Astrocyte (in vitro differentiated cells and primary cell): ENCODE measurements around the gene CTDP1.
"Not testable (repeated sequence)": the region's sequence is repeated elsewhere in the genome, so short reads cannot be mapped to it uniquely, and the experiment has no call there.

Experiments used
- EZH2 ChIP-seq: IDR thresholded peaks from 2 replicates; pipeline ENCODE4 v1.6.1; 2012; ENCODE audit warnings: mild to moderate bottlenecking, low read length, inconsistent platforms; ENCODE audit not compliant: insufficient read depth
- TF ChIP-seq, protein P1 (sequence below): IDR thresholded peaks from 2 replicates; pipeline ENCODE4 v1.5.1; 2011; ENCODE audit warnings: low read depth, mild to moderate bottlenecking, inconsistent platforms, low read length, moderate library complexity; ENCODE audit not compliant: insufficient read depth

DNA sequence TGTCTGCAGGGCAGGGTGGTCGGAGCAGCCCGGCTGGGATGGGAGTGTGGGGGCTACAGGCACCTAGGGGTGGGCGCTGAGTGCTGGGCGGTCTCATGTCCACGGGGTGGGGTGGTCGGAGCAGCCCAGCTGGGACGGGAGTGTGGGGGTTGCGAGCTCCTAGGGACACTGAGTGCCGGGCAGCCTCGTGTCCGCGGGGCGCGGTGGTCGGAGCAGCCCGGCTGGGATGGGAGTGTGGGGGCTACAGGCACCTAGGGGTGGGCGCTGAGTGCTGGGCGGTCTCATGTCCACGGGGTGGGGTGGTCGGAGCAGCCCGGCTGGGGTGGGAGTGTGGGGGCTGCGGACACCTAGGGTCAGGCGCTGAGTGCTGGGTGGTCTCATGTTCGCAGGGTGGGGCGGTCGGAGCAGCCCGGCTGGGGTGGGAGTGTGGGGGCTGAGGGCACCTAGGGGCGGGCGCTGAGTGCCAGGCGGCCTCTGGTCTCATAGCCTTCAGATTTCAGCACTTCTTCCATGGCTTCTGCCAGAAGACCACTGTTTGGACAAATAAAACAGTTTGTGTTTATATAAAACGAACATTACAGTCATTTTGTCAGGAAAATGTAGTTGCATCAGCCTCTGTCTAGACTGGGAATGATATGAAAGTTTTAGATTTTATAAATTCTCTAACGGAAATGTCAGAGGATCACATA is 14.7 kb downstream of the CTDP1 start:
- TF ChIP-seq EZH2, result not testable (repeated sequence)
- TF ChIP-seq, protein P1, sequence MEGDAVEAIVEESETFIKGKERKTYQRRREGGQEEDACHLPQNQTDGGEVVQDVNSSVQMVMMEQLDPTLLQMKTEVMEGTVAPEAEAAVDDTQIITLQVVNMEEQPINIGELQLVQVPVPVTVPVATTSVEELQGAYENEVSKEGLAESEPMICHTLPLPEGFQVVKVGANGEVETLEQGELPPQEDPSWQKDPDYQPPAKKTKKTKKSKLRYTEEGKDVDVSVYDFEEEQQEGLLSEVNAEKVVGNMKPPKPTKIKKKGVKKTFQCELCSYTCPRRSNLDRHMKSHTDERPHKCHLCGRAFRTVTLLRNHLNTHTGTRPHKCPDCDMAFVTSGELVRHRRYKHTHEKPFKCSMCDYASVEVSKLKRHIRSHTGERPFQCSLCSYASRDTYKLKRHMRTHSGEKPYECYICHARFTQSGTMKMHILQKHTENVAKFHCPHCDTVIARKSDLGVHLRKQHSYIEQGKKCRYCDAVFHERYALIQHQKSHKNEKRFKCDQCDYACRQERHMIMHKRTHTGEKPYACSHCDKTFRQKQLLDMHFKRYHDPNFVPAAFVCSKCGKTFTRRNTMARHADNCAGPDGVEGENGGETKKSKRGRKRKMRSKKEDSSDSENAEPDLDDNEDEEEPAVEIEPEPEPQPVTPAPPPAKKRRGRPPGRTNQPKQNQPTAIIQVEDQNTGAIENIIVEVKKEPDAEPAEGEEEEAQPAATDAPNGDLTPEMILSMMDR, result not testable (repeated sequence)
